Bronchial epithelial cell (primary cell): Measurements from ENCODE around the gene FRMD4A. TPM values are rescaled to one million over a fixed set of nuclear protein-coding genes. Genes with fewer than 3 reads are reported as not detected.

Experiments
- DNase-seq: peaks from one replicate; pipeline ENCODE4 v3.0.0-alpha.2; 2010; ENCODE audit warnings: low read depth
- FAIRE-seq: peaks from 2 replicates; lab custom pipeline; 2011; peaks lifted over from hg19 to GRCh38; lab: Jason Lieb, UNC
- H3K27me3 ChIP-seq: 2 replicates; pipeline ENCODE4 v1.5.1; 2011; ENCODE audit warnings: low read length; ENCODE audit not compliant: control insufficient read depth, insufficient read depth
- H3K36me3 ChIP-seq: 2 replicates; pipeline ENCODE4 v1.5.1; 2011; ENCODE audit warnings: low read length; ENCODE audit not compliant: control insufficient read depth, insufficient read depth
- H3K4me3 ChIP-seq: 2 replicates; pipeline ENCODE4 v1.5.1; 2011; ENCODE audit warnings: mild to moderate bottlenecking, low read depth, low read length, control low read depth
- CTCF ChIP-seq: IDR thresholded peaks from 2 replicates; pipeline ENCODE4 v1.5.1; 2011; ENCODE audit warnings: mild to moderate bottlenecking, moderate library complexity, low read length, control low read depth, inconsistent platforms; ENCODE audit not compliant: insufficient read depth, severe bottlenecking
- total RNA-seq: library from RNA; depleted of rRNA; stranded (reverse); fragments of >200 nt; gene quantifications from 2 replicates; pipeline ENCODE4 v1.2.1, GENCODE V29; 2014

FRMD4A gene
- total RNA-seq, 1 donor from 2014 or later: 3.2 TPM

- FAIRE-seq: no peak
- H3K27me3 ChIP-seq: no peaks in the 10 kb centered on the region
- DNase-seq: no peak
These were observed 412.9 kb downstream of the FRMD4A start for GRCh38 chr10:13917791-13918190.

GRCh38 chr10:13916384-13916947 is 414.3 kb downstream of the FRMD4A start:
- no peak for TF ChIP-seq CTCF
- Histone ChIP-seq H3K4me3 (no peak overlapping the region), H3K27me3 (no peaks in the 10 kb centered on the region), H3K36me3 (no peaks in the 10 kb centered on the region)
- DNase-seq (no peak), FAIRE-seq (no peak)

More at GRCh38 chr10:13917791-13918190, 412.9 kb downstream of the FRMD4A start:
- H3K4me3 ChIP-seq: no peak overlapping the region
- H3K36me3 ChIP-seq: no peaks in the 10 kb centered on the region
- no peak for TF ChIP-seq CTCF

- FAIRE-seq (no peak), DNase-seq (no peak)
- Histone ChIP-seq H3K36me3 (no peaks in the 10 kb centered on the region), H3K27me3 (no peaks in the 10 kb centered on the region), H3K4me3 (no peak overlapping the region)
- no peak for TF ChIP-seq CTCF
These were observed 415.0 kb downstream of the FRMD4A start for GRCh38 chr10:13915710-13916109.

GRCh38 chr10:13913897-13914296 is 416.8 kb downstream of the FRMD4A start:
- FAIRE-seq (no peak), DNase-seq (no peak)
- Histone ChIP-seq H3K4me3 (no peak overlapping the region), H3K36me3 (no peaks in the 10 kb centered on the region), H3K27me3 (no peaks in the 10 kb centered on the region)
- no peak for TF ChIP-seq CTCF

GRCh38 chr10:13911821-13912520 is 418.8 kb downstream of the FRMD4A start:
- Histone ChIP-seq H3K27me3 (no peaks in the 10 kb centered on the region), H3K36me3 (no peaks in the 10 kb centered on the region)

More at GRCh38 chr10:13911821-13912520, 418.8 kb downstream of the FRMD4A start:
- TF ChIP-seq CTCF: no peak
- H3K4me3 ChIP-seq: no peak overlapping the region
- FAIRE-seq (no peak), DNase-seq (no peak)
